ENCODE results near the gene CYP27B1.

GRCh38 chr12:57803319-57803893 lies 36.5 kb upstream of the CYP27B1 start:
- TF ChIP-seq CTCF (conservative IDR thresholded peaks at IDR 0.05 in 1 of 2, IDR thresholded peaks at IDR 0.05 in 1 of 2; ENCODE audit: extremely low read depth in 1 of 2, insufficient read depth in 1 of 2, low read depth in 1 of 2, low read length in 2 of 2) (peak; percentile 82 to 89), EZH2 (IDR thresholded peaks at IDR 0.05; ENCODE audit: borderline replicate concordance, low read length) (no peak)

All from mammary epithelial cell (primary cell).